Smooth muscle cell (in vitro differentiated cells): Measurements from ENCODE around the gene WDR5. TPM values are rescaled to one million over a fixed set of nuclear protein-coding genes. Genes with fewer than 3 reads are reported as not detected.

ENCODE experiments used
- DNase-seq: peaks from one replicate; lab custom pipeline; 2025; ENCODE audit not compliant: unreplicated experiment; lab: John Stamatoyannopoulos, UW
- H2AFZ ChIP-seq: fragments of 200-600 bp; sonication (generic); 2 replicates; pipeline ENCODE4 v1.6.0; 2016; ENCODE audit warnings: antibody characterized with exemption, low read depth, mild to moderate bottlenecking
- H3F3A ChIP-seq: fragments of 200-600 bp; sonication (generic); 2 replicates; pipeline ENCODE4 v1.6.0; 2017; ENCODE audit warnings: antibody characterized with exemption, low read depth
- H3K27ac ChIP-seq: fragments of 200-600 bp; sonication (generic); 2 replicates; pipeline ENCODE4 v1.5.1; 2016; ENCODE audit warnings: low read depth, mild to moderate bottlenecking
- H3K27me3 ChIP-seq: fragments of 200-600 bp; sonication (generic); 2 replicates; pipeline ENCODE4 v1.6.1; 2016; ENCODE audit warnings: low read depth, mild to moderate bottlenecking
- H3K36me3 ChIP-seq: fragments of 200-600 bp; sonication (generic); 2 replicates; pipeline ENCODE4 v1.5.1; 2016; ENCODE audit warnings: low read depth
- H3K4me1 ChIP-seq: fragments of 200-600 bp; sonication (generic); 2 replicates; pipeline ENCODE4 v1.5.1; 2016; ENCODE audit warnings: low read depth
- H3K4me2 ChIP-seq: fragments of 200-600 bp; sonication (generic); 2 replicates; pipeline ENCODE4 v1.6.0; 2016; ENCODE audit warnings: mild to moderate bottlenecking
- H3K4me3 ChIP-seq: fragments of 200-600 bp; sonication (generic); 2 replicates; pipeline ENCODE4 v1.5.1; 2016; ENCODE audit warnings: mild to moderate bottlenecking
- H3K79me2 ChIP-seq: fragments of 200-600 bp; sonication (generic); 2 replicates; pipeline ENCODE4 v1.6.0; 2016; ENCODE audit warnings: low read depth, mild to moderate bottlenecking
- H3K9ac ChIP-seq: fragments of 200-600 bp; sonication (generic); 2 replicates; pipeline ENCODE4 v1.6.0; 2016; ENCODE audit warnings: low read depth
- H3K9me3 ChIP-seq: fragments of 200-600 bp; sonication (generic); replicated peaks from 2 replicates; pipeline ENCODE4 v1.5.1; 2016; ENCODE audit warnings: low read depth
- H4K20me1 ChIP-seq: fragments of 200-600 bp; sonication (generic); 2 replicates; pipeline ENCODE4 v1.6.0; 2016; ENCODE audit warnings: low read depth
- WGBS: methylation state at CpG from one replicate; pipeline ENCODE4 v1.1.7; 2016; ENCODE audit warnings: low lambda C conversion rate; 5-methylcytosine and 5-hydroxymethylcytosine counted together
- polyA plus RNA-seq: library from polyadenylated mRNA; unstranded; fragments of >200 nt; fragmentation: Nextera tagmentation; extraction: Ambion mirVana; gene quantifications from 2 replicates; pipeline ENCODE4 v1.2.1, GENCODE V29; 2016
- total RNA-seq: library from RNA; depleted of rRNA; stranded (reverse); fragments of >200 nt; gene quantifications from 2 replicates; pipeline ENCODE4 v1.2.3, GENCODE V29; 2014
- TF ChIP-seq, protein P1 (sequence below): fragments of 200-600 bp; sonication (generic); IDR thresholded peaks from 2 replicates; pipeline ENCODE4 v1.5.1; 2017; ENCODE audit warnings: borderline replicate concordance, mild to moderate bottlenecking, antibody characterized with exemption; ENCODE audit not compliant: insufficient read depth, poor library complexity, severe bottlenecking

Gene WDR5
- total and polyA plus RNA-seq, 2 experiments from 2014 or later = 9.8 to 15.7 TPM

GRCh38 chr9:134158753-134159392 lies 23.0 kb downstream of the WDR5 start:
- DNase-seq = no peak
- WGBS = 94% methylated on average over 20 of the region's 20 CpGs
- no peaks in the 10 kb centered on the region for H3F3A ChIP-seq

DNA sequence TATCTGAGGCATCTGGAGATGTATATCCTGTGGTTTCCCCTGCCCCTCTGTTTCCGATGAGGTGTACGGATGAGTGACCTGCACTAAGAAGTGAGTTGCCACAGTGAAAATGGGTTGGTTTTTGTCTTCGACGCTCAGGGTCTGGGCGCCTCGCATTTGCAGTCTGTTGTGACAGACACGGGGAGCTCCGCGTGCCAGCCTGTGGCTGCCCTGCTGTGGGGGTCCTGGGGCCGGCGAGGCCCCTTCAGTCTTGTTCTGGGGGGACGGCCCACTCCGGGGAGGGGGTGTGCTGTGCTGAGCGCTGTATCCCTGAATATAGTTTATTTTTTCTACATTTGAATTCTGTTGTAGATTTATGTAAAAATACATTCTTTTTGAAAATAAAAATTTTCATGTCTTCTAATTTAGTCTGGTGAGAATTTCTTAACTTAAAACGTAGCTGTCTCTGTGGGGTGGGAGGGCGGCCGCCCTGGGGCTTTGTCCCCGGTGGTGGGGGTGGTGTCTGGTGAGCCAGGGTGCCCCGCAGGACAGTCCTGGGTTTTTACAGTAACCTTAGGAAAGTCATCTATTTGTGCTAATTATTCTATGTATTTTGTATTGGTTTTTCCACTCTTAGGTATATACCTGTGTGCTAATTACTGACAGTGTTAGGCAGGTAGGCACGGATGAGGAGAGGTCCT lies 23.8 kb downstream of the WDR5 start:
- Histone ChIP-seq H3K27ac (no peak overlapping the region), H3K9me3 (no peaks in the 10 kb centered on the region), H3K4me2 (no peak overlapping the region), H3K4me1 (no peaks in the 10 kb centered on the region), H4K20me1 (no peaks in the 10 kb centered on the region), H3K4me3 (no peak overlapping the region), H3K9ac (no peak overlapping the region), H3K27me3 (no peaks in the 10 kb centered on the region), H3K79me2 (no peaks in the 10 kb centered on the region), H3K36me3 (no peaks in the 10 kb centered on the region), H3F3A (no peaks in the 10 kb centered on the region), H2AFZ (no peak overlapping the region)
- TF ChIP-seq, protein P1, sequence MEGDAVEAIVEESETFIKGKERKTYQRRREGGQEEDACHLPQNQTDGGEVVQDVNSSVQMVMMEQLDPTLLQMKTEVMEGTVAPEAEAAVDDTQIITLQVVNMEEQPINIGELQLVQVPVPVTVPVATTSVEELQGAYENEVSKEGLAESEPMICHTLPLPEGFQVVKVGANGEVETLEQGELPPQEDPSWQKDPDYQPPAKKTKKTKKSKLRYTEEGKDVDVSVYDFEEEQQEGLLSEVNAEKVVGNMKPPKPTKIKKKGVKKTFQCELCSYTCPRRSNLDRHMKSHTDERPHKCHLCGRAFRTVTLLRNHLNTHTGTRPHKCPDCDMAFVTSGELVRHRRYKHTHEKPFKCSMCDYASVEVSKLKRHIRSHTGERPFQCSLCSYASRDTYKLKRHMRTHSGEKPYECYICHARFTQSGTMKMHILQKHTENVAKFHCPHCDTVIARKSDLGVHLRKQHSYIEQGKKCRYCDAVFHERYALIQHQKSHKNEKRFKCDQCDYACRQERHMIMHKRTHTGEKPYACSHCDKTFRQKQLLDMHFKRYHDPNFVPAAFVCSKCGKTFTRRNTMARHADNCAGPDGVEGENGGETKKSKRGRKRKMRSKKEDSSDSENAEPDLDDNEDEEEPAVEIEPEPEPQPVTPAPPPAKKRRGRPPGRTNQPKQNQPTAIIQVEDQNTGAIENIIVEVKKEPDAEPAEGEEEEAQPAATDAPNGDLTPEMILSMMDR = no peak
- no peak for DNase-seq
- 96% methylated on average over 20 of the region's 20 CpGs for WGBS

More at GRCh38 chr9:134158753-134159392, 23.0 kb downstream of the WDR5 start:
- Histone ChIP-seq H3K9me3 (no peaks in the 10 kb centered on the region), H4K20me1 (no peaks in the 10 kb centered on the region), H3K27me3 (no peaks in the 10 kb centered on the region), H3K4me2 (no peak overlapping the region), H3K79me2 (no peaks in the 10 kb centered on the region), H2AFZ (no peak overlapping the region), H3K4me1 (no peaks in the 10 kb centered on the region), H3K4me3 (no peak overlapping the region), H3K9ac (no peak overlapping the region), H3K36me3 (no peaks in the 10 kb centered on the region), H3K27ac (no peak overlapping the region)
- TF ChIP-seq, protein P1 = no peak

DNA sequence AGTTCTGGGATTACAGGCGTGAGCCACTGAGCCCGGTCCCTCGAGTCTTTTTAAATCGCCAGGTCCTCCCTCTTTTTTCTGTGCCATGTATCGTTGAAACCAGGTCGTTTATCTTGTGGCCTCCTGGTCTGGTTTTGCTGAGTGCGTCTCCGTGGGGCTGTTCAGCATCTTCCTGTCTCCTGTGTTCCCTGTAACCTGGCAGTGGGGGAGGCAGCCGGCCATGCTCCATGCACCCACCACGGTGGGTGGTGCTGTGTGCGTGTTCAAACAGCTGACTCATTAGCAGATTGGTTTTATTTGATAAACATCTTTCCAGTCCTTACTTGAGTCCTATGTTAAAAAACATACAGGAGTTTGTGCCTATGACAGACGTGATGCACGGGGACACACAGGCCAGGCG lies 25.8 kb downstream of the WDR5 start:
- Histone ChIP-seq H3K4me2 (no peak overlapping the region), H3K4me3 (no peak overlapping the region), H3F3A (no peaks in the 10 kb centered on the region), H4K20me1 (no peaks in the 10 kb centered on the region), H2AFZ (no peak overlapping the region), H3K27me3 (no peaks in the 10 kb centered on the region), H3K9ac (no peak overlapping the region), H3K4me1 (no peaks in the 10 kb centered on the region), H3K9me3 (no peaks in the 10 kb centered on the region), H3K79me2 (no peaks in the 10 kb centered on the region), H3K27ac (no peak overlapping the region), H3K36me3 (no peaks in the 10 kb centered on the region)
- TF ChIP-seq, protein P1 = no peak
- WGBS = 85% methylated on average over 14 of the region's 14 CpGs
- no peak for DNase-seq
